Aorta (tissue), 5 donors: ENCODE data around the gene HCN1. TPM values are rescaled to one million over a fixed set of nuclear protein-coding genes. Genes with fewer than 3 reads are reported as not detected.

Experiments used
- ATAC-seq: fragments of 200-7000 bp; cut with Tn5 transposase; one replicate; pipeline ENCODE4 v1.9.1; 2022; ENCODE audit warnings: moderate library complexity; ENCODE audit not compliant: low FRiP score
- DNase-seq, 2 donors: peaks; one replicate each; pipeline ENCODE4 v3.0.0-alpha.2; 2020
- H3K27ac ChIP-seq, 2 donors: one replicate each; pipeline ENCODE4 v1.5.1; 2013; ENCODE audit warnings: low read length in 2 of 2, mild to moderate bottlenecking in 2 of 2, moderate library complexity in 2 of 2, control low read depth in 1 of 2, inconsistent platforms in 1 of 2, low read depth in 1 of 2
- H3K27me3 ChIP-seq, 2 donors: one replicate each; pipeline ENCODE4 v1.6.1; 2013; ENCODE audit warnings: control low read depth in 1 of 2, low read length in 1 of 2, mild to moderate bottlenecking in 1 of 2, moderate library complexity in 1 of 2; ENCODE audit not compliant: insufficient read depth in 2 of 2, control insufficient read depth in 1 of 2
- H3K36me3 ChIP-seq, 2 donors: one replicate each; pipeline ENCODE4 v1.6.1; 2013; ENCODE audit warnings: control low read depth in 1 of 2, low read length in 1 of 2, mild to moderate bottlenecking in 1 of 2; ENCODE audit not compliant: insufficient read depth in 2 of 2, control insufficient read depth in 1 of 2
- H3K4me1 ChIP-seq, 2 donors: one replicate each; pipeline ENCODE4 v1.6.1; 2013; ENCODE audit warnings: low read length in 2 of 2, control low read depth in 1 of 2, mild to moderate bottlenecking in 1 of 2, moderate library complexity in 1 of 2; ENCODE audit not compliant: insufficient read depth in 2 of 2, control insufficient read depth in 1 of 2
- H3K4me3 ChIP-seq, 2 donors: one replicate each; pipeline ENCODE4 v1.5.1; 2013; ENCODE audit warnings: low read length in 2 of 2, control low read depth in 1 of 2, mild to moderate bottlenecking in 1 of 2
- H3K9me3 ChIP-seq: one replicate; pipeline ENCODE4 v1.6.1; 2013; ENCODE audit warnings: mild to moderate bottlenecking, low read length; ENCODE audit not compliant: control insufficient read depth
- WGBS, 2 donors: extraction: QIAGEN DNeasy Blood & Tissue Kit; methylation state at CpG; one replicate each; pipeline ENCODE4 v1.1.7; 2013; 5-methylcytosine and 5-hydroxymethylcytosine counted together
- intact Hi-C, 2 donors: fragments of 100-400 bp; cut with DNase I; formaldehyde crosslinking; loops; one replicate each; pipeline versions ENCODE4 v1.14.2 to v1.15.0; 2022
- polyA plus RNA-seq, 2 donors: library from polyadenylated mRNA; stranded (reverse); fragments of 200-250 nt; gene quantifications; one replicate each; pipeline ENCODE4 v1.2.3, GENCODE V29; 2013
- total RNA-seq, 2 donors: library from RNA; stranded (reverse); fragmentation: NEBNext Ultra II Directional; extraction: Animal tissue kit (Norgen Biotek cat#: 25700); gene quantifications; one replicate each; pipeline ENCODE4 v1.2.1, GENCODE V29; 2021
- donor health status: healthy with polysubstance abuse.
- donor health status: Bipolar disorder and iron deficiency.
- donor health status: DM: no; HTN: no; CAD: no.
- donor health status: DM: no; HTN: no; CAD: no.
- donor health status: DM: yes; HTN: yes; CAD: no.

HCN1 gene
- total and polyA plus RNA-seq, 4 donors, result 0.18 TPM; not detected in 3

DNA sequence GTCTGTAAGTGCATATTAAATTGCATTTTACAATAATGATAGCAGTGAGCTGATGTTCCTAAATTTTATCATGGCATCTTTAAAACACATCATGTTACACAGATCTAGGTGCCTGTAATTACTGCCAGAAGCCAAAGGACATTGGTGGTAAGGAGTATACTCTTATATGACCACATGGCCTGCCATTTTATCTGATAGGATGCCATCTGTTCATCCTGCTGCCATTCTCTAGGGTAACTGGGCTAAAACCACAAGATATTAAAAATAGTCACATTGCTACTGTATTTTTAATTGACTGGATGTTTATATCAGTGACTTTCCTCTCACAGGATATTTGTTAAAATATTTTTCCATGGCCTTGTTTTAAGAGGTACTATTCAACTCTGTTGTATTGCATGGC lies 53.1 kb downstream of the HCN1 start:
- no peaks in the 10 kb centered on the region for H3K4me1 ChIP-seq
- intact Hi-C loops, result no loop called here
- no peak overlapping the region for H3K4me3 ChIP-seq
- H3K9me3 ChIP-seq, result no peaks in the 10 kb centered on the region
- ATAC-seq, result no peak
- H3K27ac ChIP-seq, result no peak overlapping the region
- no peak for DNase-seq
- H3K27me3 ChIP-seq, result no peaks in the 10 kb centered on the region
- H3K36me3 ChIP-seq, result no peaks in the 10 kb centered on the region

DNA sequence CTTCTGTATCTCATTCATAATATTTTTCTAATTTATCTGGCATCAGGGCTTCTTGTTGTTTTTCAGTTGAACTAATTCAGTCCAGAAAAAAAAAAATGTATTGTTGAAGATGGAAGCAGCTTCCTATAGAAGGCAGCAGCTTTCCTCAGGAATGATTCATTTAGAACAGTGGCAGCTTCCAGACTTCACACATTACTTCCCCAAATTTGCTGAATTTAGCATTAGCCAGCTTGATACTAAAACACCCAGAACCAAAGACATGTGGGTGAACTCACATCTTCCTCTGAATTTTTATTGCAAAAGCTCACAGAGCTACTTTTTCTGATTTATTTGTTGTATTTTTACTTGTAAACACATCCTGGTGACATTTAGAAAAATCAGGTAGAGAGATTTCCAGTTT lies 53.8 kb downstream of the HCN1 start:
- intact Hi-C loops, result no loop called here
- no peaks in the 10 kb centered on the region for H3K4me1 ChIP-seq

DNA sequence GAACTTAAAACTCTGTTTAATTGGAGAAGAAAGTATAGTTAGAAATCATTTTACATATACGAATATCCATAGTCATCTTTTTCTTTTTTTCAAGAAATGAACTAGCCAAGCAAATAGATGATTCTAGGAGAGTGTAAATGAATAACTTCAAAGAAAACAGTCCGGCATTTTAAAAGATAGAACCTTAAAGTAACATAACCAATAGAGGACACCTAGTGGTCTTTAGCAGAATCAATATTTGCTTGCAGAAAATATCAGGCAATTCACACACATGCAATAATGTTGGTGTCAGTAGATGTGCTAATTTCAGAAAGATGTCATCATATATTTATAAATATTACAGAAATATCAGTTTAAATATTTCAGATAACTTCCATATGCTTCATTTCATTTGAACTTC lies 57.1 kb downstream of the HCN1 start:
- ATAC-seq (no peak), DNase-seq (no peak)
- Histone ChIP-seq H3K36me3 (no peaks in the 10 kb centered on the region), H3K4me1 (no peaks in the 10 kb centered on the region), H3K9me3 (no peaks in the 10 kb centered on the region), H3K27ac (no peak overlapping the region), H3K4me3 (no peak overlapping the region), H3K27me3 (no peaks in the 10 kb centered on the region)
- WGBS, 2 donors, result 48 to 54% methylated on average over 2 of the region's 2 CpGs
- intact Hi-C loops, result no loop called here

More for the DNA sequence above, 53.8 kb downstream of the HCN1 start:
- no peaks in the 10 kb centered on the region for H3K27me3 ChIP-seq
- no peak for ATAC-seq
- no peak overlapping the region for H3K4me3 ChIP-seq
- DNase-seq, result no peak
- no peaks in the 10 kb centered on the region for H3K36me3 ChIP-seq
- no peak overlapping the region for H3K27ac ChIP-seq
- no peaks in the 10 kb centered on the region for H3K9me3 ChIP-seq

DNA sequence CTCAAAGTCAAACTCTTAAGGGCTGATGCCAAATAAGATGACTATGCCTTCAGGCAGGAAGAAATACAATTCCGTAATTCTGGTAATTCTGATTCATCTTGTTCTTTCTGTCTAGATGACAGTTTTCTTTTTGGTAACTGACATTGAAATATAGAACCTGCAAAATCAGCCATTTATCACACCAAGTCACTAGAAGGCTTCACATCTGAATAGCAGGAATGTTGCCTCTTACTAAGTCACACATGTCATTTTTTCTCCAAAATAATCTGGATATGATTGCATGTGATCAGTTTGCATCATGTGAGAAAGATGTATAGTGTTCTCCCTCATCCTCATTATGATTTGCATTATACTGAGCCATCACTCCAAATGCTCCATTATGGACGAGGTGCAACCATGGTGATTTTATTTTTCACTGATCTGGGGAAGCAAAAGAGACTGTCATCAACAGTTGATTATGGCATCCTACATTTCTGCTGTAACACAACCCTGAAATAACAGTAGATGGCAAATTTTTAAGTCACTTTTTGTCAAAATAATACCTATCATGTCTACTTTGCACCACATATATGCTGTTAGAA lies 69.0 kb downstream of the HCN1 start:
- Histone ChIP-seq H3K4me1 (peaks cover 0 to 3% of the 10 kb centered on the region in 2 donors), H3K27ac (no peak overlapping the region), H3K36me3 (no peaks in the 10 kb centered on the region), H3K4me3 (no peak overlapping the region), H3K27me3 (no peaks in the 10 kb centered on the region), H3K9me3 (no peaks in the 10 kb centered on the region)
- DNase-seq (no peak), ATAC-seq (no peak)
- 48 to 61% methylated on average over 2 of the region's 2 CpGs for WGBS, 2 donors
- intact Hi-C loops, result no loop called here

DNA sequence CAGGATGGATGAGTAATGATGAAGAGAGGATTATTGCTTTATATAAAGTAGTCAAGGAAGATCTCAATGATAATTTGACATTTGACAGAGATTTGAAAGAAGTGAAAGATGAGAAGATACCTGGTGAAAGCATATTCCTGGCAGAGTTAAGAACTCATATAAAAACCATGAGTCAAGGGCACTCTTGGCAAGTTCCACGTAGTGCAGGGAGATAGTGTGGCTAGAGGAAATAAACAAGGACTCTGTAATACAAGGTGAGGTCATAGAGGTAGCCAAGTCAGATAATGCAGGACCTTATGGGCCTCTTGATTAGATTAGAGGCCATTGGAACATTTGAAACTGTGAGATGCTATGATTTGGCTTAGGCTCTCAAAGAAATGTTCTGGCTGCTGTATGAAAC lies 72.3 kb downstream of the HCN1 start:
- Histone ChIP-seq H3K27me3 (no peaks in the 10 kb centered on the region), H3K36me3 (no peaks in the 10 kb centered on the region), H3K9me3 (no peaks in the 10 kb centered on the region), H3K4me1 (no peaks in the 10 kb centered on the region), H3K27ac (no peak overlapping the region), H3K4me3 (no peak overlapping the region)
- no peak for DNase-seq
- 25 to 39% methylated on average over 1 of the region's 1 CpG for WGBS, 2 donors
- ATAC-seq, result no peak
- intact Hi-C loops, result no loop called here

DNA sequence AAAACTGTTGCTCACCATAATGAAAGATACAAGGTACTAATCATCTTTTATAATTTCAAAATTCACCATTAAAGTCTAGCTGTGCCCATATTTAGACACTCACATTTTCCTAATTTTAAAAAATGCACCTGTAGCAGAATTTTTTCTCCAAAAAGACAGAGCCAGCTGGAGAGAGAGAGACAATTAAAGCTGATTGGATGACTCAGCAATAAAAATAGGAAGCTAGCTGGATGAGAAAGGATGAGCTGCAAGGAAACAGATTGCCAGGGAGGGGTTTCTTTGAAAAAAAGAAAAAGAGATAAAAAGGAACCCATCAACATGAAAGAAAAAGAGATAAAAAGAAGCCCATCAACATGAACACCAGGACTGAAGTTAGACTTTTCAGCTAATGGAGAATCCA lies 73.8 kb downstream of the HCN1 start:
- H3K27me3 ChIP-seq, result no peaks in the 10 kb centered on the region
- H3K36me3 ChIP-seq, result no peaks in the 10 kb centered on the region
- H3K27ac ChIP-seq, result no peak overlapping the region
- no peaks in the 10 kb centered on the region for H3K4me1 ChIP-seq
- no peaks in the 10 kb centered on the region for H3K9me3 ChIP-seq
- no peak overlapping the region for H3K4me3 ChIP-seq
- ATAC-seq, result no peak
- DNase-seq, result no peak
- intact Hi-C loops, result no loop called here

DNA sequence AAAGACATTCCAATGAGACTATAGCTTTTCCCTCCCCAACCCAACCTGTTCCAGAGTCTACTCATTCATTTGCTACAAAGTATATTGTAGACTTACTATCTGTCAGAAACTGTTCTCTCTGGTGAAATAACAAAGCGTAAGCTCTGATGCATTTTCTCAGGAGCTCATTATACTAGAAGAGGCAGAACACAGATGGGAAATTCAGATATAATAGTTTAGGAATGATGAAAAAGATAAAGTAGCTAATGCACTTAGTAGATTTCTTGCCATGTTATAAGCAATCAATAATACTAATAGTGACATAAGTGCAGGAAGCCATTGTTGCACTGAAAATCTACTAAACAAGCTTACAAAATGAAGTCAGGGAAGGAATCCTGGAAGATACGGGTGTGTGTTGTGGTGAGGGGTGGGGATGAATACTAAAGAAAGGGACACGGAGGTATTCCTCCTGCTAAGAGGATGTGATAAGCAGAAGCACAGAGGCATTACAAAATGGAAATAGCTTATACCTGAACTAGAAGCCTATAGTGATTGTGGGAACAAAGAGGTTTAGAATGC lies 78.2 kb downstream of the HCN1 start:
- Histone ChIP-seq H3K27me3 (no peaks in the 10 kb centered on the region), H3K9me3 (no peaks in the 10 kb centered on the region), H3K4me1 (no peaks in the 10 kb centered on the region), H3K27ac (no peak overlapping the region), H3K4me3 (no peak overlapping the region), H3K36me3 (no peaks in the 10 kb centered on the region)
- intact Hi-C loops, result no loop called here
- ATAC-seq (no peak), DNase-seq (no peak)
- WGBS, 2 donors, result 78 to 83% methylated on average over 3 of the region's 3 CpGs

DNA sequence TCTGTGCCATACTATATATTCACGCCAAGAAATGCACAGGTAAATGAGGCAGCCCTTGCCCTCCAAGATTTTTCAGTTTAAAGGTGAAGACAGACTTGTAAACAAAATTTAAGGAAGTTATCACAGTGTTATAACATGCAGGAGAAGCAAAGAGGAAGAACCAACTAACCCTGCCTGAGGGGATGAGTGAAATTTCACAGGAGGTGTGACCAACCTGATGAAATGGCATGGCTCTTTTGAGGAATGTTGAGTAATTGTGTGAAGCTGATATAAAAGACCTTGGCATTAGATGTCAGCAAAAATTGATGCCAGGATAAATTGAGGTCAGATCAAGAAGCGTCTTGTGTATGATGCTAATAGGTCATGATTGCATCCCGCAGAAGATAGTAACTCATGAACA lies 86.5 kb downstream of the HCN1 start:
- ATAC-seq, result no peak
- no peak for DNase-seq
- no peak overlapping the region for H3K4me3 ChIP-seq
- H3K36me3 ChIP-seq, result no peaks in the 10 kb centered on the region
- intact Hi-C loops, result no loop called here
- H3K27me3 ChIP-seq, result no peaks in the 10 kb centered on the region
- no peaks in the 10 kb centered on the region for H3K9me3 ChIP-seq
- H3K4me1 ChIP-seq, result no peaks in the 10 kb centered on the region
- 80 to 84% methylated on average over 3 of the region's 3 CpGs for WGBS, 2 donors
- H3K27ac ChIP-seq, result no peak overlapping the region

DNA sequence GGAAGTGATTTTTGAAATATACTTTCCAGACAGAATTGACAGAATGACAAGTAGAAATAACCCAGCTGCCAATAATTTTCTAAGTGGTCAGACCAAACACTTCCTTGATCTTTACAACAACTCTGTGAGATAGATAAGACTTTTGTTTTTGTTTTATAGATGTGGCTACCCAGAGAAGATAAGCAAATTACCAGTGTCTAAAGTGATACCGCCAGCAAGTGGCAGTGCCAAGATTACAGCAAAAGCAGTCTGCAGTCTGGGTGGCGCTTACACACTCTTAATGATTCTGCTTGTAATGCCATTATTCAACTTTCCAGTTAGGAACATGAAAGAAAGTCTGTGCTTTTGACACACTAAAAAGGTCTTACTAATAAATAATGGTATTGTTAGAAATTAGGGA lies 92.1 kb downstream of the HCN1 start:
- no peak for DNase-seq
- Histone ChIP-seq H3K4me3 (no peak overlapping the region), H3K27ac (no peak overlapping the region), H3K36me3 (no peaks in the 10 kb centered on the region), H3K27me3 (no peaks in the 10 kb centered on the region), H3K9me3 (no peaks in the 10 kb centered on the region), H3K4me1 (no peaks in the 10 kb centered on the region)
- 26 to 30% methylated on average over 2 of the region's 2 CpGs for WGBS, 2 donors
- no peak for ATAC-seq
- intact Hi-C loops, result no loop called here
